Glomerular endothelial cell (primary cell): ENCODE results near the gene ZNF772. TPM values are rescaled to one million over a fixed set of nuclear protein-coding genes. Genes with fewer than 3 reads are reported as not detected.
"Not testable (repeated sequence)": the region's sequence is repeated elsewhere in the genome, so short reads cannot be mapped to it uniquely, and the experiment has no call there.

Experiments
- DNase-seq: peaks from one replicate; pipeline ENCODE4 v3.0.0-alpha.2; 2011; ENCODE audit warnings: low read depth, low spot score; ENCODE audit errors: extremely low read depth
- total RNA-seq: library from RNA; depleted of rRNA; stranded (reverse); fragments of >200 nt; gene quantifications from 2 replicates; pipeline ENCODE4 v1.2.3, GENCODE V29; 2015

ZNF772 gene
- total RNA-seq: 11.3 and 13.4 TPM in 2 replicates

DNA sequence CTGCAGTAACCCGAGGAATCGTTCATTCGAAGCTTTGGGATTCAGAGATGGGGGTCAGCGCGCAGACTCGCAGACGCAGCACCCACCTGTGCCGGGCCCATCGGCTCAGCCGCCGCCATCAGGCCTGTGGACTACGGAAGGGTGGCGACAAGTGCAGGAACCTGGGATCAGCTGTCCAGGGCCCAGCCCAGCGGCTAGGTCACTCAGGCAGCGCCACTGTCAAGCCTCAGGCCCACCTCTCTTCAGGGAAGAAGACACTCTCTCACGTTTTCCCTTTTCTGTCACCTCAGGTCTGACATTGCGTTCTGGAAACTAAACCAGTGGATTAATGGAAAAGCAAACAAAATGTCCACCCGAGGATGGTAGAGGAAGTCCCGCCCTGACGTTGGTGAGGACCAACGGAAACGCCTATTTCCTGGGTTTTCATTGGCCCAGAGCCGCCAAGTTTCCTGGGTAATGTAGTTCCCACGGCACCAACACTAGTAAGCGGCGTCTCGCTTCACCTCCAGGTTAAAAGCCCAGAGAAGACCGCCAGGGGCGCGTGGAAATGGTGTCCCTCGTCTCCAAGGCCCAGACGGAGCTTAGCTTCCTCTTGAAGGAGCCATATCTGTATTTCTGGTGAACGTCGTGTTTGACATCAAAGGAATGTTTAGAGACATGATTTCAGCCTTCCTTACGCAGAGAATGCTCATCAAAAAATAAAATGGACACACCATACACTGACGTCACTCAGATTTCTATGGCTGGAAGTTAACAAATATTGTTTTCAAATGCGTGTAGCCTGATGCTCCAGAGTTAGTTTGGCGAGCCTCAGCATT is at the start of gene ZNF772:
TSS of gene ZNF772 (minus strand) at position 376 of the 818 bp plus-strand sequence. CDS start at position 119, 257 bp downstream.
- peak; percentile 80 for DNase-seq

DNA sequence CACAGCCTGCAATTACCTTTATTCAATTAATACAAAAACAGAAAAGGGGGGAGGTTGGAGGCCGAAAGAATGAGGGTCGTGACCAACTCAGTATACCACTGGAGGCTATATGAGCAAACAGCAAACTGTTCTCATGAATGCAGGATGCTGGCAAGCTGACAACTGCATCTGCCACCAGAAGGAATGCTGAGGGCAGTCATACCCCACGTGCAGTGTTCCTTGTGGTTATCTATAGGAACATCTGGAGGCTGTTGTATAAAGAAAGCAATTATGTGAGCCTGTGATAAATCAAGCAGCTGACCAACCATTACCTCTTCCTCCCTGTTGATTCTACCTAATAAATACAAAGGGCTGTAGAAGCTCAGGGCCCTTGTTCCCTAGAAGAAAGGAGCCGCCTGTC is 40.7 kb upstream of the ZNF772 start:
- not testable (repeated sequence) for DNase-seq

DNA sequence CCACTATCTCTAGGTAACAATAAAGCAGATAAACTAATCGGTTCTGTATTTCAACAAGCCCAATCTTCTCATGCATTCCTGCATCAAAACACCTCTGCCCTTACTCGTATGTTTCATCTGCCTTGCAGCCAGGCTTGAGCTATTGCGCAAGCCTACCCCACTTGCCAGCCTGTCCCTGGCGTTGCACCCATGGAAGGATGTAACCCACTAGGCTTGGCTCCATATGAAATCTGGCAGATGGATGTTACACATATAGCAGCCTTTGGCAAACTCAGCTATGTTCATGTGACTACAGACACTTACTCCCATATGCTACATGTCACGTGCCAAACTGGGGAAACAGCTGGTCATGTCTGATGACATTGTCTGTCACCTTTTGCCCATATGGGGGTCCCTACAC is 37.9 kb upstream of the ZNF772 start:
- DNase-seq: no peak

DNA sequence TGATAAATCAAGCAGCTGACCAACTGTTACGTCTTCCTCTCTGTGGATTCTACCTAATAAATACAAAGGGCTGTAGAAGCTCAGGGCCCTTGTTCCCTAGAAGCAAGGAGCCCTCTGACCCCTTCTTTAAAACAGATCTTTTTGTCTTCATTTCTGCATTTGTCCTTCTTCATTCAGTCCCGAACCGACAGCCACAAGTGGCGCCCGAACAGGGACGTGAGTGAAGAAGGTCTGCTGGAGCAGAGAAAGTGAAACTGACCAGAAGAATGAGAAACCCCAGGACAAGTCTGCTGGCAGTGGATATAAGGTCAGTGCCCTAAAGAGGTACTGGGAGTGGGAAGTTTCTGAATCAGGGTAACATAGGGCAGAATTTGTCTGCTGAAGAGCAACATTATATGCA is 35.5 kb upstream of the ZNF772 start:
- DNase-seq: no peak

DNA sequence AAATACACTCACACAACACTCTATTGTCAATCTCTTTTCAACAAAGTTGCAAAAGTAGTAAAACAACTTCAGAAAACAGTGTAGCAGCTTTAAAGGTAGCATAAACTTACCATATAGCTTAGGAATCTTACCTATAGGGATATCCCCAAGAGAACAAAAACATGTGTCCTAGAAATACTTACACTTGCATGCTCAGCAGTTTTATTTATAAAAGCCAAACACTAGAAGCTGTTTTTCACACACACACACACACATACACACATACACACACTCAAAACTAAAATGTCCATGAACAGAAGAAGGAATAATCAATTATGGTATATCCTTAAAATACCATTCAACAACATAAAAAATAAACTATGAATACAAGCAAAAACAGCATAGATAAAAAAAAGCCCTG is 34.1 kb upstream of the ZNF772 start:
- no peak for DNase-seq

DNA sequence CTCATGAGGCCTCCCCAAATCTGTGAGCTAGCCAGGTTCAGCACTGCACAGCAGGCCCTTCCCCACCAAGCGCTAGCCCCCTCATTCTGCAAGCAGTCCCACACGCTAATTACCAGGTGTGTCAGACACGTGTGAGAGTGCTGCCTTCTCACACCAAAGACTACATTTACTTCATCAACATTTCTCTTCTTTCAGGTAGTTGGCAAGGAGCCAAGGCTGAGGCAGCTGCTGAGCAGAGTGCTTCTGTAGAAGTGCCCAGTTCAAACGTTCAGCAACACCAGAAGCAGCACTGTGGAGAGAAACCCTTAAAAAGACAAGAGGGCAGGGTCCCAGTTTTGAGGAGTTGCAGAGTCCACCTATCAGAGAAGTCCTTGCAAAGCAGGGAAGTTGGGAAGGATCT is 28.8 kb upstream of the ZNF772 start:
- DNase-seq: no peak

DNA sequence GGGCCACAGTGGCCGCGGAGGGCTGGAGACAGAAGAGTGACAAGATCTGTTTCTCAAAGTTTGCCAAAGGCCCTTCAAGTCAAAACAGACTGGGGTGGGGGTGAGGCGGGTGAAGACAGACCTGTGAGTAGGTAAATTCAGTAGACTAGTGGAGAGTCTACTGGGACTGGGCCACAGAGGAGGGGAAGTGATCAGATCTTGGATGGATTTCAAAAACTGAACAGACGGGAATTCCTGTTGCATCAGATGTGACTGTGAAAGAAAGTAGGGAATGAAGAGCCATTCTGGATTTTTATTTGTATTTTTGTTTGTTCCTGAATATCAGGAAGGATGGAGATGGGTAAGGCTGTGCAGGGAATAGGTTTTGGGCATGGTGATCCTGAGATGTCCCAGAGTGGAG is 23.0 kb upstream of the ZNF772 start:
- not testable (repeated sequence) for DNase-seq

DNA sequence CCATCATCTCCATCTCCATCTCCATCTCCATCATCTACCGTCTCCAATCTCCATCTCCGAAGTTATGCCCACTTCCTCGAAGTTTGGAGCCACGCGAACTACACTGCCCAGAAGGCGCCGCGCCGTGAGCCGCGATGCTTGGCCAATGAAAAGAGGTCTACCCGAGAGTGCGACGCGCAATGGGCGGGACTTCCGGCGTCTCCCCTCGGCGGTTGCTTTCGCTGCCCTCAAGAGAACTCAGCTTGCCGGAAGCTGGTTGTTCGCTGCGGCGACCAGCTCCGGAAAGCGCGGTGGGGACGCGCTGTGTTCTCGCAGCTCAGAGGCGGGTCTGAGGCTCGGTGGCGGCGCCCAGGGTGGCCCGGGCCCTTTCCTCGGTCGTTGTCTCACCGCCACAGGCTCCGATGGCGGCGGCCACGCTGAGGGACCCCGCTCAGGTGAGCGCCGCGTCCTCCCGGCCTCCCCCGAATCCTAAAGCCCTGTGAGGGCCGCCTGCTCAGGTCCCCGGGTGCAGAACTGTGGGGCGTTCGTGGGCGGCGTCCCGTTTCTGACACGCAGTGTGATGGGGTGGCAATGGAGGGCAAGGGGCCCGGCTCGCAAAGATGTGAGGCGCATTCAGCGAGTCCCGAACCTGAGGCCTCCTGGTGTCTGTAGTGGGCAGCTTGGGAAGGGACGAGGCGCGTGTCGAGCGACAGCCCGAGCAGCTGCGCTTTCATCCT is 22.5 kb upstream of the ZNF772 start, which contains the start of gene ZNF773:
TSS of gene ZNF773 (plus strand) at position 259 of the 716 bp plus-strand sequence. CDS start at position 402, 143 bp downstream.
- peak; percentile 68 for DNase-seq

DNA sequence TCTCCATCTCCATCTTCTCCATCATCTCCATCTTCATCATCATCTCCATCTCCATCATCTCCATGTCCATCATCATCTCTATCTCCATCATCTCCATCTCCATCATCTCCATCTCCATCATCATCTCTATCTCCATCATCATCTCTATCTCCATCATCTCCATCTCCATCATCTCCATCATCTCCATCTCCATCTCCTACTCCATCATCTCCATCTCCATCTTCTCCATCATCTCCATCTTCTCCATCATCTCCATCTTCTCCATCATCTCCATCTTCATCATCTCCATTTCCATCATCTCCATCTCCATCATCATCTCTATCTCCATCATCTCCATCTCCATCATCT is 21.9 kb upstream of the ZNF772 start:
- not testable (repeated sequence) for DNase-seq

DNA sequence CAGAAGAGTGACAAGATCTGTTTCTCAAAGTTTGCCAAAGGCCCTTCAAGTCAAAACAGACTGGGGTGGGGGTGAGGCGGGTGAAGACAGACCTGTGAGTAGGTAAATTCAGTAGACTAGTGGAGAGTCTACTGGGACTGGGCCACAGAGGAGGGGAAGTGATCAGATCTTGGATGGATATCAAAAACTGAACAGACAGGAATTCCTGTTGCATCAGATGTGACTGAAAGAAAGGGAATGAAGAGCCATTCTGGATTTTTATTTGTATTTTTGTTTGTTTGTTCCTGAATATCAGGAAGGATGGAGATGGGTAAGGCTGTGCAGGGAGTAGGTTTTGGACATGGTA is 10.9 kb upstream of the ZNF772 start:
- DNase-seq: not testable (repeated sequence)

DNA sequence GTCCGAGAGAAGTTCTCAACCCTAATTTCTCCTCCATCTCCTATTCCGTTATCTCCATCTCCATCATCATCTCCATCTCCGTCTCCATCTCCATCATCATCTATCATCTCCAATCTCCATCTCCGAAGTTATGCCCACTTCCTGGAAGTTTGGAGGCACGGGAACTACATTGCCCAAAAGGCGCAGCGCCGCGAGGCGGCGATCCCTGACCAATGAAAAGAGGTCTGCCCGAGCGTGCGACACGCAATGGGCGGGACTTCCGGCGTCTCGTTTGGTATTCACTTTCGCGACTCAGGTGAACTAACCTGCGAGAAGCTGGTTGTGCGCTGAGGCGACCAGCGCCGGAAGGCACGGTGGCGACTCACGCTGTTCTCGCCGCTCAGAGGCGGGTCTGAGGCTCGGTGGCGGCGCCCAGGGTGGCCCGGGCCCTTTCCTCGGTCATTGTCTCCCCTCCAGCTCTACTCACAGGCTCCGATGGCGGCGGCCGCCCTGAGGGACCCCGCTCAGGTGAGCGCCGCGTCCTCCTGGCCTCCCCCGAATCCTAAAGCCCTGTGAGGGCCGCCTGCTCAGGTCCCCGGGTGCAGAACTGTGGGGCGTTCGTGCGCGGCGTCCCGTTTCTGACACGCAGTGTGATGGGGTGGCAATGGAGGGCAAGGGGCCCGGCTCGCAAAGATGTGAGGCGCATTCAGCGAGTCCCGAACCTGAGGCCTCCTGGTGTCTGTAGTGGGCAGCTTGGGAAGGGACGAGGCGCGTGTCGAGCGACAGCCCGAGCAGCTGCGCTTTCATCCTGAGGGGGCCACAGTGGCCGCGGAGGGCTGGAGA is 10.3 kb upstream of the ZNF772 start, which contains the start of gene ZNF419:
TSS of gene ZNF419 (plus strand) at position 274 of the 822 bp plus-strand sequence. CDS start at position 475, 201 bp downstream.
- not testable (repeated sequence) for DNase-seq

DNA sequence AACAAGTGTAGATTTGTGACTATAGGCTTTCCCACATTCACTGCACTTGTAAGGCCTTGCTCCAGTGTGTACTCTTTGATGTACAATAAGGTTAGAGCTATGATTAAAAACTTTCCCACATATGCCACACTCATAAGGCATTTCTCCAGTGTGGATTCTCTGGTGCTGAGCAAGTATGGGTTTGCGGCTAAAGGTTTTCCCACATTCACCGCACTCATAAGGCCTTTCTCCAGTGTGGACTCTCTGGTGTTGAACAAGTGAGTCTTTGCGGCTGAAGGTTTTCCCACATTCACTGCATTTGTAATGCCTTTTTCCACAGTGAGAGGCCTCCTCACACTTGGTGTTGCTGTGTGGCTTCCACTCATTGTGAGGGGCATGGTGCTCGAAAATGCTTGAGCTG is 3.7 kb downstream of the ZNF772 start:
- no peak for DNase-seq

DNA sequence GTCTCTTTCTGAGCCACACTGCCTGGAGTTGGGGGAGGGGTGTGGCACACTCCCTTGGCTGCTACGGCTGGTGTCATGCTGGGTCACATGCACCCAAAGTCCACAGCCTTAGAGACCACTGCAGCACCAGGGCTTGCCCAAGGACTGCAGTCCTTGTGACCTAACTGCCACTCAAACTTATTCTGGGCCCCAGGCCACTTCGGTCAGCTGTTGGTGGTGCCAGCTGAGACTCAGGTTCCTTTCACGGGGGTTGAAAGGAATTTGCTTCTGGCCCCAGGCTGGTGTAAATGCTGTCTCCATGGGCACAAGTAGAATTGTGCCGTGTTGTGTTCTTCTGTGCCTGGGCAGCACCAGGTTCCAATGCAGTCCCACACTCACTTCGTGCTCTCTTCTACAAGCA is 10.9 kb downstream of the ZNF772 start:
- no peak for DNase-seq

DNA sequence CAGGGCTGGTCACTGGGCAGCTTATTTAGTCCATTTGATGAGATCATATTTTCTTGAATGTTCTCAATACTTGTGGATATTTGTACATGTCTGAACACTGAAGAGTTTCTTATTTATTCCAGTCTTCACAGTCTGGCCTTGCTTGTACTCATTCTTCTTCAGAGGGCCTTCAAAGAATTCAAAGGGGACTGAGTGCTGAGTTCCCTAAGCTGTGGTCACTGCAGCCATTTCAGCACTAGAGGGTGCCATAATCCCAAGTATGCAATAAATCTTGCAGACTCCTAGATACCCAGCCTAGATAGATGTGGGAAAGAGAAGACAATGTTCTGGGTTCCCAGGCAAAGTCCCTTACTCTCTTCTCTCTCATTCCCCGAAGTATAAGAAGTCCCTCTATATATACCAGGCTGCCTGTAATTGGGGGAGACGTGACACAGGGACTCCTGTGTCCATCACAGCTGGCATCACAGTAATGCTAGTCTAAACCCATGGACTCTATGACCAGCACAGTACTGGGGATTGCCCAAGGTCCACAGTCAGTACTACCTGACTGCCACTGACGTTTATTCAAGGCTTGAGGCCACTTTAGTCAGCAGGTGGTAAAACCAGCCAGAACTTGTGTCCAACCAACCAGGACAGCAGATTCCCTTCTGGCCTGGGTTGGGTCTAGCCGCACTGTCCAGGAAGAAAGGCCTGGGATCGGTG is 11.5 kb downstream of the ZNF772 start:
- DNase-seq: no peak

DNA sequence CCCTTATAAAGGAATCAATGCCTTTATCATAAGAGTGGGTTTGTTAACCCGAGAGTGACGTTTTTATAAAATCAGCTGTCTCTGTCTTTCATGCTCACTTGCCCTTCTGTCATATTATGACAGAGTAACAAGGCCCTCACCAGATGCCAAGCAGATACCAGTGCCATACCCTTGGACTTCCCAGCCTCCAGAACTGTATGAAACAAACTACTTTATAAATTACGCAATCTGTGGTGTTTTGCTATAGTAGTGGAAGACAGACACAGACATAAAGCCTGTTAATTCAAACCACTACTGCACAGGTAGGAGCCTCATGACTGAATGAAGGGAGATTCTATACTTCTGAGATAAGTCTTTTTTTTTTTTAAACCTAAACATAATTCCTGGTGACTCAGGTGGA is 25.1 kb downstream of the ZNF772 start:
- DNase-seq: no peak

DNA sequence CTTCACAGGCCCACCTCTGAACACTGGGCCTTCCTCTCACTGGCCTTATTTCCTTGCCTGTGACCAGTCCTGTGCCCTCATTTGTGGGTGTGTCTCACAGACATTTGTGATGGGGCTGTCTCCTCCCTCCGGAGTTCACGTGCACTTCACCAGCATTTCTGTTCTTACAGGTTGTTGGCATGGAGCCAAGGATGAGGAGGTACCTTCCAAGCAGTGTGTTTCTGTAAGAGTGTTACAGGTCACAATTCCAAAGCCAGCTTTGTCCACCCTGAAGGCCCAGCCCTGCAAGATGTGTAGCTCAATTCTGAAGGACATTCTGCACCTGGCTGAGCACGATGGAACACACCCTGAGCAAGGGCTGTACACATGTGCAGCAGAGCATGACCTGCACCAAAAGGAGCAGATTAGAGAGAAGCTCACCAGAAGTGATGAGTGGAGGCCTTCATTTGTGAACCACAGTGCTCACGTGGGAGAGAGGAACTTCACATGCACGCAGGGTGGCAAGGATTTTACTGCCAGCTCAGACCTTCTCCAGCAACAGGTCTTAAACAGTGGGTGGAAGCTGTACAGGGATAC is 34.2 kb downstream of the ZNF772 start:
- no peak for DNase-seq

DNA sequence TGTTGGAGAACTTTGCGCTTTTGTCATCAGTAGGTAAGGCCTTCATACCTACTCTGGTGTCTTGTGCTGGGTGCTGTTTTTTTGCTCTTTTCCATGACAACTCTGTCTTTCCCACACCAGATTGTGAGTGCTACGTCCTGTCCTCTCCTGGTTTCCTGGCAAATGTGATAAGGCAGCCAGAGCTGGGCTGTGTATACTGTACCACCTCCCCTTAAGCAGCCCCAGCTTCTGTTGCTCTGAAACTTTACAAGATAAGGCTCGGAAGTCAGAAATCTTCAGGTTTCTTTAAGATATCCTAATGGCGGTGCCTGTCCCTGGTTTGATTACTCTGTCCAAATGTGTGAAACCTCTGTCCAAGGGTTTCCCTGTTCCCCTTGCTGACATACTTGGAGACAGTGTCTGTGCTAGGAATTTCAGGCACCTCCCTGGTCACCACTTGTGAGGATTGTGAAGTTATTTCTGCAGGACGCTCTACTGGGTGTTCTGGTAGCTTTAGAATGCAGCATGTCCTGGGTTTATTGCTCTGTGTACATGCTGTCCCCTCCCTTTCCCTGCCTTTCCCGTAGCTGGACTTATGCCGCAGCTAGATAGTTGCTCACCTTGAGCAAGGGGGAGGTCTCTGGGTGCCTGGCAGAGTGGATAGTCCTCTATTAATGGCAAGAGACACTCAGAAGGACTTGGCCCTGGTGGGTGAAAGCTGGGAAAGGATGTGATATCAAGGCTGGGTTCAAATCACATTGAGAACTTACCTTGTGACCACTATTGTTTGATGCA is 35.2 kb downstream of the ZNF772 start:
- no peak for DNase-seq

DNA sequence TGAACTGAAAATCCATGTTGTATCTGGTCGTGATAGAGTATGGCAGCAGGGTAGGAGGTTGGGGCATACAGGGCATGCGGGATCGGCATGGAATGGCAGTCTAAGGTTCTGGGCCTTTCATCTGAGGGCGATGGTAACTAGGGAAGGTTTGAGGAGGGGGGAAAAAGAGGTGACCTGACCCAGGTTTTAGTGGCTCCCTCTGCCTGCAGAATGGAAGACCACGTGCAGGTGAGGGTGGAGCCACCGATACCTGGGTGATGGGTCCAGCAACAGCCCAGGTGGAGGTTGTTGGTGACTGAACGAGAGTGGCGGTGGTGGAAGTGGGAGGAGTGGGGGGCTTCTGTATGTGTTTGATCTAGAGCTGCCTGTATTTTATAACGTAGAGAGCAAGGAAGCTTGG is 38.4 kb downstream of the ZNF772 start:
- DNase-seq: no peak

DNA sequence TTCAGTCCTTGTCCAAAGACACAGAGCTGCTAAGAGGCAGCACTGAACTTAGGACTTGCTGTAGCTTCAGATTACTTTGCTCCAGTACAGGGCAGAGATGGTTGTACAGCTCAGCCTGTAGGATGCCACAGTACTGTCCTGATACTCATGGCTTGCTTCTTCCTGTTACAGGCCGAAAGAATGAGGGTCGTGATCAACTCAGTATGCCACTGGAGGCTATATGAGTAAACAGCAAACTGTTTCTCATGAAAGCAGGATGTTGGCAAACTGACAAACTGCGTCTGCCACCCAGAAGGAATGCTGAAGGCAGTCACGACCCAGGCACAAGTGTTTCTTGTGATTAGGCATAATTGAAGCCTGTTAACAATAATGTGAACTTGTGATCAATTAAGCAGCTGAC is 39.4 kb downstream of the ZNF772 start:
- no peak for DNase-seq
